Astrocyte (in vitro differentiated cells and primary cell): Measurements from ENCODE around the gene NNAT.

ENCODE experiments used
- EZH2 ChIP-seq: IDR thresholded peaks from 2 replicates; pipeline ENCODE4 v1.6.1; 2012; ENCODE audit warnings: mild to moderate bottlenecking, low read length, inconsistent platforms; ENCODE audit not compliant: insufficient read depth
- TF ChIP-seq, protein P1 (sequence below): IDR thresholded peaks from 2 replicates; pipeline ENCODE4 v1.5.1; 2011; ENCODE audit warnings: low read depth, mild to moderate bottlenecking, inconsistent platforms, low read length, moderate library complexity; ENCODE audit not compliant: insufficient read depth

DNA sequence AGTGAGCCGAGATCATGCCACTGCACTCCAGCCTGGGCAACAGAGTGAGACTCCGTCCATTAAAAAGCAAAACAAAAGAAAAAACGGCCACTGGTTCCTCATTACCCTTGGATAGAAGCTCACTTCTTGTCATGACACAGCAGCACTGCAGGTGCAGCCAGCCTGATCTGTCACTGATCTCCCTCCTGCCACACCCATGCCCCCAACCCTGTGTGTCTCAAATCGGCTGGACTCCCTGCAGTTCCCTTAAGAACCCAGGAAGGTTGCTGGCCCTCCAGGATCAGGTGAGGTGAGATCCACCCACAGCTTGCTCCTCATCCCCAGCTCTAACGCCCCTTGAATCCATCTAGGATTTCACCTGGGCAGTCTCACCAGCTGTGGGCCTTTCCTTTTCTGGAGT, 26.3 kb upstream of the NNAT start:
- TF ChIP-seq, protein P1, sequence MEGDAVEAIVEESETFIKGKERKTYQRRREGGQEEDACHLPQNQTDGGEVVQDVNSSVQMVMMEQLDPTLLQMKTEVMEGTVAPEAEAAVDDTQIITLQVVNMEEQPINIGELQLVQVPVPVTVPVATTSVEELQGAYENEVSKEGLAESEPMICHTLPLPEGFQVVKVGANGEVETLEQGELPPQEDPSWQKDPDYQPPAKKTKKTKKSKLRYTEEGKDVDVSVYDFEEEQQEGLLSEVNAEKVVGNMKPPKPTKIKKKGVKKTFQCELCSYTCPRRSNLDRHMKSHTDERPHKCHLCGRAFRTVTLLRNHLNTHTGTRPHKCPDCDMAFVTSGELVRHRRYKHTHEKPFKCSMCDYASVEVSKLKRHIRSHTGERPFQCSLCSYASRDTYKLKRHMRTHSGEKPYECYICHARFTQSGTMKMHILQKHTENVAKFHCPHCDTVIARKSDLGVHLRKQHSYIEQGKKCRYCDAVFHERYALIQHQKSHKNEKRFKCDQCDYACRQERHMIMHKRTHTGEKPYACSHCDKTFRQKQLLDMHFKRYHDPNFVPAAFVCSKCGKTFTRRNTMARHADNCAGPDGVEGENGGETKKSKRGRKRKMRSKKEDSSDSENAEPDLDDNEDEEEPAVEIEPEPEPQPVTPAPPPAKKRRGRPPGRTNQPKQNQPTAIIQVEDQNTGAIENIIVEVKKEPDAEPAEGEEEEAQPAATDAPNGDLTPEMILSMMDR = no peak
- TF ChIP-seq EZH2 = no peak
